ENCODE measurements around the gene UBAC1. TPM values are rescaled to one million over a fixed set of nuclear protein-coding genes. Genes with fewer than 3 reads are reported as not detected.

UBAC1 gene
- total and polyA plus RNA-seq, 9 of the 15 experiments (the other 6 are each of a cell fraction or from before 2014, with no cell fraction given), result 94.0 to 399 (median 228) TPM

GRCh38 chr9:136002215-136002614 is 41.0 kb upstream of the UBAC1 start:
- no peak overlapping the region for H3K27ac ChIP-seq (ENCODE audit: extremely low read depth, low read depth, low read length)
- no peak overlapping the region for H3K4me3 ChIP-seq
- H3K79me2 ChIP-seq (ENCODE audit: control insufficient read depth, insufficient read depth, low read length), result no peaks in the 10 kb centered on the region
- no peak overlapping the region for H2AFZ ChIP-seq (ENCODE audit: low read depth, low read length)
- no peak for FAIRE-seq
- no peak for ATAC-seq
- in situ Hi-C loops (cut with MboI), result no loop called here
- intact Hi-C loops (cut with micrococcal nuclease), result no loop called here
- H3K4me2 ChIP-seq (ENCODE audit: insufficient read depth, low read length), result no peak overlapping the region
- no TSS peak for BruUV-seq (replicated peaks)
- no peak for DNase-seq (ENCODE audit: extremely low read depth in 1 of 4, low spot score in 3 of 4)
- no peaks in the 10 kb centered on the region for H3K27me3 ChIP-seq (ENCODE audit: control insufficient read depth in 2 of 2, insufficient read depth in 2 of 2, low read length in 2 of 2)
- peaks cover 7 to 58% of the 10 kb centered on the region in 2 experiments for H3K4me1 ChIP-seq (replicated peaks in 1 of 2; ENCODE audit: control insufficient read depth in 2 of 2, insufficient read depth in 2 of 2, low read length in 2 of 2)
- ChIA-PET POLR2A (interaction anchor here (0.6 kb wide), 1 partner anchor 255 kb away, joined by 3 read pairs; no protein-coding TSS in a partner anchor), CTCF (ENCODE audit: low intra/inter-chr PET ratio) (no interaction called here)
- no peaks in the 10 kb centered on the region; the same call in 1 of the 2 replicates for H4K20me1 ChIP-seq (replicated peaks; ENCODE audit: control insufficient read depth, insufficient read depth, low read length)
- H3K9me3 ChIP-seq (replicated peaks; ENCODE audit: control insufficient read depth, insufficient read depth, low read depth, low read length), result no peaks in the 10 kb centered on the region
- peaks cover 9% of the 10 kb centered on the region for H3K9me1 ChIP-seq (ENCODE audit: control insufficient read depth, insufficient read depth, low read length)
- 93% methylated on average over 7 of the region's 11 CpGs for WGBS (ENCODE audit: insufficient coverage, low coverage, missing lambda C conversion rate)
- H3K9ac ChIP-seq (ENCODE audit: insufficient read depth in 1 of 2, low read depth in 2 of 2, low read length in 2 of 2), result peak overlapping the region in 1 of 2 experiments; percentile 20; a peak in 1 of 4 replicates
- no peaks in the 10 kb centered on the region for H3K36me3 ChIP-seq (ENCODE audit: control insufficient read depth, insufficient read depth, low read length)
- TF ChIP-seq MYBL2 (IDR thresholded peaks at IDR 0.05; ENCODE audit: low read depth) (no peak), MYBL2 (CRISPR knock-in tag; IDR thresholded peaks at IDR 0.05; ENCODE audit: borderline replicate concordance) (no peak), RFX1 (IDR thresholded peaks at IDR 0.05) (no peak), MECOM (CRISPR knock-in tag; IDR thresholded peaks at IDR 0.05) (no peak), CBFA2T2 (conservative IDR thresholded peaks at IDR 0.05) (no peak), MTA2 (IDR thresholded peaks at IDR 0.05; ENCODE audit: low read depth) (no peak), LARP7 (IDR thresholded peaks at IDR 0.05) (no peak), ELF2 (CRISPR knock-in tag; IDR thresholded peaks at IDR 0.05) (no peak), GABPA (tag; conservative IDR thresholded peaks at IDR 0.05; ENCODE audit: low read depth) (no peak), HMG20A (CRISPR knock-in tag; conservative IDR thresholded peaks at IDR 0.05) (no peak), PTTG1 (tag; IDR thresholded peaks at IDR 0.05; ENCODE audit: low read depth) (no peak), ZMIZ1 (IDR thresholded peaks at IDR 0.05; ENCODE audit: low read depth in 2 of 2, low read length in 2 of 2) (no peak), ZC3H11A (IDR thresholded peaks at IDR 0.05; ENCODE audit: low read depth, low read length) (no peak), CTBP1 (IDR thresholded peaks at IDR 0.05; ENCODE audit: borderline replicate concordance) (no peak), KDM2B (CRISPR knock-in tag; IDR thresholded peaks at IDR 0.05) (no peak), KDM5B (IDR thresholded peaks at IDR 0.05; ENCODE audit: insufficient replicate concordance, low read depth, low read length) (no peak), YBX1 (IDR thresholded peaks at IDR 0.05) (no peak), FOXP1 (CRISPR knock-in tag; IDR thresholded peaks at IDR 0.05) (no peak), LCOR (CRISPR knock-in tag; IDR thresholded peaks at IDR 0.05) (no peak)
- TF ChIP-seq, protein P1, sequence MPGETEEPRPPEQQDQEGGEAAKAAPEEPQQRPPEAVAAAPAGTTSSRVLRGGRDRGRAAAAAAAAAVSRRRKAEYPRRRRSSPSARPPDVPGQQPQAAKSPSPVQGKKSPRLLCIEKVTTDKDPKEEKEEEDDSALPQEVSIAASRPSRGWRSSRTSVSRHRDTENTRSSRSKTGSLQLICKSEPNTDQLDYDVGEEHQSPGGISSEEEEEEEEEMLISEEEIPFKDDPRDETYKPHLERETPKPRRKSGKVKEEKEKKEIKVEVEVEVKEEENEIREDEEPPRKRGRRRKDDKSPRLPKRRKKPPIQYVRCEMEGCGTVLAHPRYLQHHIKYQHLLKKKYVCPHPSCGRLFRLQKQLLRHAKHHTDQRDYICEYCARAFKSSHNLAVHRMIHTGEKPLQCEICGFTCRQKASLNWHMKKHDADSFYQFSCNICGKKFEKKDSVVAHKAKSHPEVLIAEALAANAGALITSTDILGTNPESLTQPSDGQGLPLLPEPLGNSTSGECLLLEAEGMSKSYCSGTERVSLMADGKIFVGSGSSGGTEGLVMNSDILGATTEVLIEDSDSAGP (CRISPR knock-in tag; IDR thresholded peaks at IDR 0.05), result no peak
